H9 (cell line): ENCODE results near the gene CDK5RAP1. TPM values are rescaled to one million over a fixed set of nuclear protein-coding genes. Genes with fewer than 3 reads are reported as not detected.

ENCODE experiments used
- DNase-seq: peaks from one replicate; pipeline ENCODE4 v3.0.0-alpha.2; 2017
- H2AFZ ChIP-seq: one replicate; pipeline ENCODE4 v1.6.1; 2013; ENCODE audit warnings: mild to moderate bottlenecking, low read length, control low read depth, moderate library complexity
- H2AK5ac ChIP-seq: 2 replicates; pipeline ENCODE4 v1.6.1; 2013; ENCODE audit warnings: low read length, control low read depth, mixed read lengths; ENCODE audit not compliant: insufficient read length
- H2BK120ac ChIP-seq: one replicate; pipeline ENCODE4 v1.6.1; 2013; ENCODE audit warnings: low read depth, mild to moderate bottlenecking, low read length, control low read depth, inconsistent platforms; ENCODE audit not compliant: poor library complexity, severe bottlenecking
- H2BK12ac ChIP-seq: 2 replicates; pipeline ENCODE4 v1.6.1; 2013; ENCODE audit warnings: low read length, control low read depth, mixed read lengths, low read depth; ENCODE audit not compliant: insufficient read length
- H2BK15ac ChIP-seq: 2 replicates; pipeline ENCODE4 v1.6.1; 2013; ENCODE audit warnings: low read depth, low read length, control low read depth
- H2BK20ac ChIP-seq: one replicate; pipeline ENCODE4 v1.6.1; 2013; ENCODE audit warnings: low read depth, mild to moderate bottlenecking, low read length, control low read depth, inconsistent platforms; ENCODE audit not compliant: poor library complexity, severe bottlenecking
- H2BK5ac ChIP-seq: 2 replicates; pipeline ENCODE4 v1.6.1; 2013; ENCODE audit warnings: low read length, control low read depth, mixed read lengths; ENCODE audit not compliant: insufficient read length
- H3K14ac ChIP-seq: 2 replicates; pipeline ENCODE4 v1.6.1; 2013; ENCODE audit warnings: low read length, control low read depth; ENCODE audit not compliant: insufficient read depth
- H3K18ac ChIP-seq: 2 replicates; pipeline ENCODE4 v1.6.1; 2013; ENCODE audit warnings: low read depth, mild to moderate bottlenecking, mixed read lengths, low read length, control low read depth; ENCODE audit not compliant: insufficient read length
- H3K23ac ChIP-seq: 2 replicates; pipeline ENCODE4 v1.6.1; 2013; ENCODE audit warnings: low read length, control low read depth, mixed read lengths, low read depth; ENCODE audit not compliant: insufficient read length
- H3K23me2 ChIP-seq: 2 replicates; pipeline ENCODE4 v1.6.1; 2013; ENCODE audit warnings: low read depth, mild to moderate bottlenecking, mixed read lengths, low read length, control low read depth; ENCODE audit not compliant: insufficient read length, poor library complexity, severe bottlenecking
- H3K27ac ChIP-seq: 2 replicates; pipeline ENCODE4 v1.5.1; 2013; ENCODE audit warnings: low read length, control low read depth, mixed read lengths, low read depth; ENCODE audit not compliant: insufficient read length
- H3K27me3 ChIP-seq: 2 replicates; pipeline ENCODE4 v1.6.1; 2013; ENCODE audit warnings: low read length, control low read depth, inconsistent platforms; ENCODE audit not compliant: insufficient read depth
- H3K4ac ChIP-seq: 2 replicates; pipeline ENCODE4 v1.6.1; 2013; ENCODE audit warnings: low read depth, mild to moderate bottlenecking, control low read depth, inconsistent platforms, low read length, moderate library complexity
- H3K4me1 ChIP-seq: 2 replicates; pipeline ENCODE4 v1.6.1; 2013; ENCODE audit warnings: low read length, control low read depth, inconsistent platforms; ENCODE audit not compliant: insufficient read depth
- H3K4me2 ChIP-seq: 2 replicates; pipeline ENCODE4 v1.6.1; 2013; ENCODE audit warnings: low read length, control low read depth, mixed read lengths; ENCODE audit not compliant: insufficient read length, insufficient read depth
- H3K56ac ChIP-seq: 2 replicates; pipeline ENCODE4 v1.6.1; 2013; ENCODE audit warnings: low read depth, mild to moderate bottlenecking, mixed read lengths, low read length, control low read depth; ENCODE audit not compliant: insufficient read length
- H3K79me1 ChIP-seq: 2 replicates; pipeline ENCODE4 v1.6.1; 2013; ENCODE audit warnings: low read depth, mild to moderate bottlenecking, moderate library complexity, low read length, control low read depth, inconsistent platforms; ENCODE audit not compliant: insufficient read depth, poor library complexity, severe bottlenecking
- H3K79me2 ChIP-seq: 2 replicates; pipeline ENCODE4 v1.6.1; 2013; ENCODE audit warnings: low read length, control low read depth, inconsistent platforms; ENCODE audit not compliant: insufficient read depth
- H3K9ac ChIP-seq: 2 replicates; pipeline ENCODE4 v1.6.1; 2013; ENCODE audit warnings: low read length, control low read depth, mixed read lengths; ENCODE audit not compliant: insufficient read length; ENCODE audit errors: extremely low read depth
- H3K9me3 ChIP-seq: one replicate; pipeline ENCODE4 v1.6.1; 2013; ENCODE audit warnings: low read depth, low read length, inconsistent platforms; ENCODE audit not compliant: control insufficient read depth
- H3T11ph ChIP-seq: one replicate; pipeline ENCODE4 v1.6.1; 2013; ENCODE audit warnings: mild to moderate bottlenecking, low read length, control low read depth, inconsistent platforms
- H4K20me1 ChIP-seq: one replicate; pipeline ENCODE4 v1.6.1; 2013; ENCODE audit not compliant: control insufficient read depth, insufficient read length, insufficient read depth
- H4K5ac ChIP-seq: 2 replicates; pipeline ENCODE4 v1.6.1; 2013; ENCODE audit warnings: low read depth, mild to moderate bottlenecking, mixed read lengths, low read length, control low read depth; ENCODE audit not compliant: insufficient read length
- H4K8ac ChIP-seq: replicated peaks from 2 replicates; pipeline ENCODE4 v1.6.1; 2013; ENCODE audit warnings: low read length, control low read depth, mixed read lengths, low read depth; ENCODE audit not compliant: insufficient read length
- H4K91ac ChIP-seq: 2 replicates; pipeline ENCODE4 v1.6.1; 2013; ENCODE audit warnings: low read depth, mild to moderate bottlenecking, moderate library complexity, mixed read lengths, low read length, control low read depth; ENCODE audit not compliant: insufficient read length
- H3K27ac Mint-ChIP-seq, 3 experiments: 2 replicates in 2 of 3; 3 replicates in 1 of 3; pipeline ENCODE4 v1.8.0; 2020 to 2021; ENCODE audit warnings: mixed read lengths in 3 of 3, mild to moderate bottlenecking in 1 of 3, moderate library complexity in 1 of 3
- H3K27me3 Mint-ChIP-seq: 2 replicates; pipeline ENCODE4 v1.8.0; 2021; ENCODE audit warnings: low read depth, mild to moderate bottlenecking, moderate library complexity, mixed read lengths
- H3K36me3 Mint-ChIP-seq, 3 experiments: 2 replicates in 2 of 3; 3 replicates in 1 of 3; pipeline ENCODE4 v1.8.0; 2020 to 2021; ENCODE audit warnings: low read depth in 3 of 3, mixed read lengths in 3 of 3; ENCODE audit not compliant: insufficient read depth in 1 of 3
- H3K4me1 Mint-ChIP-seq, 2 experiments: 2 replicates each; pipeline ENCODE4 v1.8.0; 2020; ENCODE audit warnings: mixed read lengths in 2 of 2
- H3K4me3 Mint-ChIP-seq, 2 experiments: 2 replicates in 1 of 2; 3 replicates in 1 of 2; pipeline ENCODE4 v1.8.0; 2020 to 2021; ENCODE audit warnings: mild to moderate bottlenecking in 2 of 2, mixed read lengths in 2 of 2, moderate library complexity in 1 of 2
- H3K9me3 Mint-ChIP-seq, 2 experiments: 2 replicates in 1 of 2; 3 replicates in 1 of 2; pipeline ENCODE4 v1.8.0; 2020; ENCODE audit warnings: mild to moderate bottlenecking in 2 of 2, mixed read lengths in 2 of 2, moderate library complexity in 1 of 2
- CTCF ChIP-seq: fragments of 200-600 bp; sonication (generic); conservative IDR thresholded peaks from 3 replicates; pipeline ENCODE4 v1.8.0; 2021; ENCODE audit warnings: antibody characterized with exemption, mild to moderate bottlenecking
- WGBS: extraction: QIAGEN DNeasy Blood & Tissue Kit; methylation state at CpG from one replicate; pipeline ENCODE4 v1.1.7; 2013; ENCODE audit warnings: missing lambda C conversion rate, low lambda C conversion rate, mixed read lengths; ENCODE audit not compliant: insufficient read length; ENCODE audit errors: extremely low coverage; 5-methylcytosine and 5-hydroxymethylcytosine counted together
- total RNA-seq: library from RNA; stranded (reverse); gene quantifications from 2 replicates; pipeline ENCODE4 v1.2.1, GENCODE V29; 2021

The CDK5RAP1 gene
- total RNA-seq, 1 experiment from 2014 or later = 66.4 TPM

DNA sequence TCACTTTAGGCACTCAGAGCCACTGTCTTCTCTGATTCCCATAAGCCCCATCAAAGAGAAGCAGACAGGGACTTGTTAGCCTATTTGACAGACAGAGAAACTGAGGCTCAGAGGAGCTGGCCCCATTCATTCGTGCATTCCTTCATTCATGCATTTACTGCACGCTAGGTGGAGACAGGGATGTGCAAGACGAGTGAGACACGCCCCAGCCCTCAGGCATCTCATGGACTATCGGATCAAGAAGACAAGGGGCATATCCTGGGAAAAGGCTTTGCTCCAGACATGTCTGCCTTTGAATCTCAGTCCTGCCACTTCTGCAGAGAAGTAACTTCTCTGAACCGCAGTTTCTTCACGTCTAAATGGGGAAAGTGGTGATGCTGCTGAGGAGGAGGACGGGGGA, 64.2 kb downstream of the CDK5RAP1 start:
- Histone ChIP-seq H4K91ac (no peak overlapping the region), H3K9me3 (no peaks in the 10 kb centered on the region), H3K79me1 (no peaks in the 10 kb centered on the region), H2BK120ac (no peak overlapping the region), H3K9ac (no peak overlapping the region), H2BK15ac (no peak overlapping the region), H2BK5ac (no peak overlapping the region), H3K56ac (no peak overlapping the region), H3K18ac (no peak overlapping the region), H4K5ac (no peak overlapping the region), H2AK5ac (no peak overlapping the region), H3K27ac (no peak overlapping the region), H3K4me2 (no peak overlapping the region), H3K14ac (no peak overlapping the region), H2BK12ac (no peak overlapping the region), H3K79me2 (no peaks in the 10 kb centered on the region), H3K4ac (no peak overlapping the region), H4K20me1 (no peaks in the 10 kb centered on the region), H3K23me2 (no peaks in the 10 kb centered on the region), H4K8ac (no peak overlapping the region), H2AFZ (no peak overlapping the region), H3K23ac (no peak overlapping the region), H3T11ph (no peak overlapping the region), H2BK20ac (no peak overlapping the region), H3K4me1 (no peaks in the 10 kb centered on the region), H3K27me3 (no peaks in the 10 kb centered on the region; the same call in 1 of the 2 replicates)
- Mint-ChIP-seq H3K9me3 (no peaks in the 10 kb centered on the region; a peak in 1 of 5 replicates), H3K4me1 (peaks cover 0 to 8% of the 10 kb centered on the region in 2 experiments; a peak in 1 of 4 replicates), H3K4me3 (no peak overlapping the region), H3K36me3 (no peaks in the 10 kb centered on the region), H3K27ac (no peak overlapping the region), H3K27me3 (peaks cover 7% of the 10 kb centered on the region)
- no peak for DNase-seq
- TF ChIP-seq CTCF = no peak
- no CpG with 5 or more reads among the region's 8 CpGs for WGBS
